Neuron (in vitro differentiated cells): ENCODE data around the gene ARHGEF4.

Experiments used
- H2AFZ ChIP-seq: one replicate; pipeline ENCODE4 v1.6.1; 2013; ENCODE audit warnings: low read depth, mild to moderate bottlenecking, inconsistent platforms, low read length, moderate library complexity
- H3K27me3 ChIP-seq: one replicate; pipeline ENCODE4 v1.6.1; 2013; ENCODE audit warnings: low read length; ENCODE audit not compliant: insufficient read depth
- H3K36me3 ChIP-seq: one replicate; pipeline ENCODE4 v1.6.1; 2013; ENCODE audit warnings: low read length; ENCODE audit not compliant: insufficient read depth
- H3K4me1 ChIP-seq: one replicate; pipeline ENCODE4 v1.6.1; 2013; ENCODE audit warnings: low read length; ENCODE audit not compliant: insufficient read depth
- H3K4me3 ChIP-seq: 2 replicates; pipeline ENCODE4 v1.5.1; 2013; ENCODE audit warnings: mild to moderate bottlenecking, low read length, moderate library complexity
- H3K9me3 ChIP-seq: one replicate; pipeline ENCODE4 v1.6.1; 2013; ENCODE audit warnings: low read length

Gene ARHGEF4

DNA sequence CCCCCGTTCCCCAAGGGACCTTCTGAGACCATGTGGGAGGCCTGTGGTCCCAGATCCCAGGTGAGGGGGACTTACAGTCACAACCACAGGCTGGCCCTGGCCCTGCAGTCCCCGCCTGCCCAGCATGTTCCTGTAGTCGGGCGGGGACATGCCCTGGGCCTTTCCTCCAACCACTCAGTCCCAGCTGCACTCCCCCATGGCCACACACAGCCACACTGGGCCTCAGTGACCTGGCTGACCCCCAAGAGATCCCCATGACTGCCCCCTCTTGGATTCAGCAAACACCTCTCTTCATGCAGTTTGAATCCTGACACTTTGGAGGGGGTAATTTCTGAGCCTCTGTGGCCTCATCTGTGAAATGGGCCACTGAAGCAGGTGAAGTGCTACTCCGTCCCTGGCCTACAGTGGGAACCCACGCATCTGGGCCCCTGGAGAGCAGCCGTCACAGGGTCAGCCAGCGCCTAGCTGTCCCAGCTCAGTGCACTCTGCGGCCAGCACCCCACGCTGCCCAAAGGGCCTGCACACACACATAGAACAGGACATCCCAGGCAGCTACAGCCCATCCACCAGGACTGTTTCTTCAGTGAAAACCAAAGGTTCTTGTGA, 12.7 kb upstream of the ARHGEF4 start:
- H3K4me3 ChIP-seq = no peak overlapping the region
- H2AFZ ChIP-seq = no peak overlapping the region
- peaks cover 37% of the 10 kb centered on the region for H3K4me1 ChIP-seq
- H3K36me3 ChIP-seq = no peaks in the 10 kb centered on the region
- no peaks in the 10 kb centered on the region for H3K27me3 ChIP-seq
- no peaks in the 10 kb centered on the region for H3K9me3 ChIP-seq

DNA sequence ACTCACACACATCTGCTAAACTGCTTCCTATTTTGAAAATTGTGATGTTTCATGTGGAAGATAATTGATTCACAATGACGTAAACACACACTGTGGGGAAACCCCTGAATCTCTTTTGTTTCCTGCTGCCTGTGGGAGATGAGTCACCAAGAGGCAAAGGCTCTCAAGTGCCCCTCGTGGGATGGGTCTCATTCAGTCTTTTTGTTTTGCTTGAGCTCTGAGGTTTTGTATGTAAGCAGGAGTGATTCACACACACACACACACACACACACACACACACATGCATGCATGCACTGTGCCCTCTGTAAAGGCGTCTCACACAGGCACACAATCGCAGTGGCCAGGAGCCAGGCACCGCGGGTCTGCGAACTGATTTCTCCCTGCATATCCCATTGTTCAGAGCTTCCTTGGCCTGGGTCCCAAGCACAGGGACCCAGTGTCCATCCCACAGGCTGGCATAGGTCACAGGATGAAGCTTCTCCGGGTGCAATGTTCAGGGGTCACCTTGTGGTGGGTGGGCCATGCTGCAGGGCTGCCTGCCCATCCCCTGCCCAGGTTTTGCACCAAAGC, 12.1 kb upstream of the ARHGEF4 start:
- Histone ChIP-seq H2AFZ (no peak overlapping the region), H3K9me3 (no peaks in the 10 kb centered on the region), H3K36me3 (no peaks in the 10 kb centered on the region), H3K4me1 (peaks cover 37% of the 10 kb centered on the region), H3K27me3 (no peaks in the 10 kb centered on the region), H3K4me3 (no peak overlapping the region)

DNA sequence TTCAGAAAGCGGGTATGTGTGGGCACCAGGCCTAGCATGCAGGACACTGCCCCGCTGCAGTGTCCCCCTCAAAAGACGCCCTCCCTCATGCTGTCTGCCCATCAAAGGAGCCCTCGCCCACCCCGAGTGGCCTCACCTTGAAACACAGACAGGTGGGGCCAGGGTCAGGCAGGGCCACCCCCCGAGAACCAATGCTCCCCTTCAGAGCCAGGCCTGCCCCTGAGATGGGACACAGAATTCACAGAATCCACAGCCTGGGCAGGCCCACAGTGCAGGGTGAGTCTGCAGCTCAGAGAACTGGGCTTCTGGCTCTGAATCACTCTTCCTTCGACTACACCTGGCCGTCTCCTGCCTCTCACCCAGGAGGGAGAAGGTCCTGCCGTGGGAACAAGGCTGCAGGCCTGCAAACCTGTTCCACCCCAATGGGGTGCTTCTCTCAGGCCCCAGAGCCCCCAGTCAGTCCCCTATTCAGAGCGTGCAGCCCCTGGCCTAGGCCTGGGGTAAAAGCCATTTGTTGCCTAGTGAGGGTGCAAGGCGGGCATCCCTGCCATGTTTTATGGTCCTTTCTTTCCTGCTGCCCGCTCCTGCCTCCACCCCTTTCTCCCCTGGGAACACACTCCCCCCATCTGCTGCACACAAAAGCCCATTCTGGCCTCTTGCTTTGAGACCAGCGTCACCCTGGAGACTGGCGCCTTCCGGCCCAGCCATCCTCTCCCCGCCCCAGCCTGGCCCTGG, 11.3 kb upstream of the ARHGEF4 start:
- peaks cover 37% of the 10 kb centered on the region for H3K4me1 ChIP-seq
- H3K9me3 ChIP-seq = no peaks in the 10 kb centered on the region
- no peaks in the 10 kb centered on the region for H3K36me3 ChIP-seq

DNA sequence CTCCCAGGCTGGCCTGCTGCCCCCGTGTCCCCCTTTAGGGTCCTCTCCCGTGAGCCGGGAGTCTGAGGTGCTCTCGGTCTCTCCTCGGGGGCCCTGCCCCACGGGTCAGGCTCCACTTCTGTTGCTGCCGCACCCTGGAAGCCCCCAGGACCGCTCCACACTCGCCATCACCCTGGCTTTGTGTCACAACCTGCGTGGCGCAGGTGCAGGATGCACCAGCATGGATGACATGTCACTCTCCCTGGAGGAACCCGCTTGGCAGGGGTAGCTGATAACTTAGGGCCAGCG, 10.8 kb upstream of the ARHGEF4 start:
- Histone ChIP-seq H3K27me3 (no peaks in the 10 kb centered on the region), H3K4me1 (peaks cover 37% of the 10 kb centered on the region), H3K36me3 (no peaks in the 10 kb centered on the region), H2AFZ (no peak overlapping the region), H3K4me3 (no peak overlapping the region), H3K9me3 (no peaks in the 10 kb centered on the region)

More for the DNA sequence above, 11.3 kb upstream of the ARHGEF4 start:
- Histone ChIP-seq H3K27me3 (no peaks in the 10 kb centered on the region), H2AFZ (no peak overlapping the region), H3K4me3 (no peak overlapping the region)

DNA sequence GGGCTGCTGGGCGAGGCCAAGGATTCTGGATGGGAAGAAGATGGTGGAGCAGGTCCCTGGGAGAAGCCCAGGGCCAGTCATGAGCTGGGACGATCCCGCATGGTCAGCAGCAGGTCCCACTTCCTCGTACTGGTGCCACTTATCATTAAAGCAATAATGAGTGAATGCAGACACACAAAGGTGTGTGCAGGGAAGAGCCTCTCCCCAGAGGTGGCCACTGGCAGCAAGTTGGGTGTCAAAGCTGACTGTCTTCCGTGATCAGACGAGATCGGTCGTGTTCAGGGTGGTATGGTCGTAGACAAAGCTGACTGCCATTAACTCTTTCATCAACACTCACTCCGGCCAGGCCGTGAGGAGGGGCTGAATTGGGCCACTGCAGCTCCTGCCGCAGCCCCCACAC, 10.3 kb upstream of the ARHGEF4 start:
- H2AFZ ChIP-seq = no peak overlapping the region
- H3K9me3 ChIP-seq = no peaks in the 10 kb centered on the region
- no peak overlapping the region for H3K4me3 ChIP-seq
- peaks cover 37% of the 10 kb centered on the region for H3K4me1 ChIP-seq
- H3K36me3 ChIP-seq = no peaks in the 10 kb centered on the region
- H3K27me3 ChIP-seq = no peaks in the 10 kb centered on the region

DNA sequence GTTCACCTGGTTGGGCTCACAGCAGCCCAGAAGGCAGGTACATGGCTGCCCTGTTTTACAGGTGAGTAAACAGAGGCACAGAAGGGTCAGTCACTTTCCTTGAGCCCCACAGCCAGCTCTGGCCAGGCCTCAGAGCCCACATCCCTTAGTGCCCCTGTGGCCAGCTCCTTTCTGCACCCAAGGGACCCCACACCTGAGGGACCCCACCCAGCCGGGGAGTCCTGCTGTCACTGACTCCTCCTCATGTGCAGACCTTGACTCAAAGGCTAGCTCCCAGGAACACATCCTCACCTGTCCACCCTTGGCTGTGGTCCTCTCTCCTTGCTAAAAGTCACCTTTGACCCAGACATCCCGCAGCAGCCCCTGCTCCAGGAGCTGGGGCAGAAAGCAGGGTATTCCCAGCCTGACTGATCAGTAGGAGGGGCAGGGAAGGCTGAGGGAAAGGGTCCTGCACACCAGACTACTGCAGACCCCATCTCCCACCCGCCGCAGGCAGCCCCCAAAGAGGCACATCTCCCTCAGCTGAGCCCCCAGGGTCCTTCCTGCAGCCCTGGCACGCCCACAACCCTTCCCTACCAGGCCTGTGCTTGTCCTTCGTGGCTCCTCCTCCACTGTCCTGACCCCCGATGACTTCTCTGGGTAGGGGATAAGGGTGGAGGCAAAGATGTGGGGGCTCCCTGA, 9.8 kb upstream of the ARHGEF4 start:
- H3K27me3 ChIP-seq = no peaks in the 10 kb centered on the region
- peaks cover 37% of the 10 kb centered on the region for H3K4me1 ChIP-seq
- no peak overlapping the region for H3K4me3 ChIP-seq
- no peaks in the 10 kb centered on the region for H3K9me3 ChIP-seq
- no peak overlapping the region for H2AFZ ChIP-seq
- H3K36me3 ChIP-seq = no peaks in the 10 kb centered on the region

DNA sequence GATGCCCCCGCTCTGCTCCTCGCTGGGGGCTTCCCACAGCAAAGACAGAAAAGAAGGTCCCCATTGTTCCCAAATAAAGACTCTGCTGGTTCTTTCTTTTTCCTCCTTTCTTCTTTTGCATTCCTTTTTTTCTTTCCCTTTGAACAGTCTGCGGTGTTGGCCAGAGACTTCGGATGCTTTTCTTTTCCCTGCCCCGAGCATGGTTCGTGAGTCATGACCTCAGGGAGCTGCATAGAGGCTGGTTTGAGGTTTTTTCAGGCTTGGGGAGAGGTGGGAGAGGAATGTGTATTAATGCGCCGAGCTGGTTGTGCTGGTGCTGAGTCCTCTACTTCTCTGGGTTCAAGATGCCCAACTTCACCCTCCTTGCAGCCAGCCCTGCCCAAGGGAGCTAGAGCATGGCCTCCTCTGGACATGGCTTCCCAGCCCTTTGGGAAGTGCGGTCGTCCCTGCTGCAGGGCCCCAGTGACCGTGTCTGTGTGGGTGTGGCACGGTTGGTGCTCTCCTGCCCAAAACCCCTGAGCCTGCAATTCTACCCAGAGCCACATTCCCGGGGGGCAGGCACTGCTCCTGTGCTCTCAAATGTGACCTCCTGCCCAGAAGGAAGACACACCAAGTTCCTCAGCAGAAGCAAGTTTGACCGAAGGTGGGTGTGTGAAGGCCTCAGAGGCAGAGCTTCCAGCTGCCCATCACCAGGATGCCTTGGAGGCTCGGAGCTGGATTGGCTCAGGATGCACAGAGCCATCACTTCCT, 9.0 kb upstream of the ARHGEF4 start:
- Histone ChIP-seq H3K4me1 (peaks cover 37% of the 10 kb centered on the region), H3K9me3 (no peaks in the 10 kb centered on the region), H3K36me3 (no peaks in the 10 kb centered on the region), H3K4me3 (no peak overlapping the region), H3K27me3 (no peaks in the 10 kb centered on the region), H2AFZ (no peak overlapping the region)

DNA sequence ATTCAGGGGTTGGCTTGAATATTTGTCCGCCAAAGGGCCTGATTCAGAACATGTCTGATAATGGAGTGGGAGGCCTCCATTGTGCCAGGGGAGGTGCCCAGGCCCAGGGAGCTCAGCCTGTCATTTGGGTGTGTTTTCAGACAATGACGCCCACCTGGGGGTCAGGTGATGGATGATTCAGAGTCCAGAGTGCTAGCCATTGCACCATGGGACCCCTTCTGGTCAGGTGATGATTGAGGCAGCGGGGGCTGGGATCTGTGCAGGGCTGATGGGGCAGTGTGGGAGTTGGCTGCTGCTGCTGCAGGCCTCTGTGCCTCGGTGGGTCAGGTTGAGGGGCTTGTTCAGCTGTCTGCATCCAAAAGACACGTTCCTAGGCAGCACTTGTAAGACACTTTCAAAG, 8.3 kb upstream of the ARHGEF4 start:
- Histone ChIP-seq H3K9me3 (no peaks in the 10 kb centered on the region), H3K36me3 (no peaks in the 10 kb centered on the region), H2AFZ (no peak overlapping the region), H3K4me3 (no peak overlapping the region), H3K27me3 (no peaks in the 10 kb centered on the region), H3K4me1 (peaks cover 37% of the 10 kb centered on the region)

DNA sequence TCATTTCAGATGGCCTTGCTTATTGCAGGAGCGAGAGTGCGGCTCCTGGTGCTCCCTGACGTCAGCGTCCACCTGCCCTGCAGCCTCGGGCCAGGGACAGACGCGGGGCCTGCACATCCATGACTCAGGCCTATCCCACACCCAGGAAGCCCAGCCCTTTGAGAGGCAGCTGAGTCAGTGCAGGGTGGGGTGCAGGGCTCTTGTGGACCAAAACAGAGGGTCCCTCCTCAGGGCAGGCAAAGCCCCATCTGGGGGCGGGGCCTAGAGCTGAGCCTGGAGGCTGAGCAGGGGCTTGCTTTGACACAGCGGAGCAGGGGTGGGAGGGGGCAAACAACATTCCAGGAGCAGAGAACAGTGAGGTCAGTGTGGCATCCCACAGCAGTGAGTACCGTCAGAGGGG, 7.7 kb upstream of the ARHGEF4 start:
- Histone ChIP-seq H2AFZ (no peak overlapping the region), H3K4me3 (no peak overlapping the region), H3K9me3 (no peaks in the 10 kb centered on the region), H3K4me1 (peaks cover 36% of the 10 kb centered on the region), H3K27me3 (peaks cover 1% of the 10 kb centered on the region), H3K36me3 (no peaks in the 10 kb centered on the region)

DNA sequence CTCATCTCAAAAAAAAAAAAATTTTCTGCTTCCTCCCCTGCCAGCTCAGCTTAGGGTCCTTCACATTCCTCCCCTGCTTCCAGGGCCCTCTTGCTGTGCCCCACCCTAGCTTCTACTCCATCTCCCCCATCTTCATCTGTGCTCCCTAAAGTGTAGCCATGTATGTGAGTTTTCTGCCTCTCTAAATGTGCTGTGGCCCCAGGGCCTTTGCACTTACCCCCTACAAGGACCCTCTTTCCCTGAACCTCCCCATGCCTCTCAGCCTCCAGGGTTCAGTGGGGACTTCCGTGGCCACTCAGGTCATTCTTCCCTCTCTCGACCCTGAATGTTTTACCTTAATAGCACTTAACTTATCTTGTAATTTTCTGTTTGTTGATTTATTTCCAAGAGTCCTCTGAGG, 6.2 kb upstream of the ARHGEF4 start:
- Histone ChIP-seq H2AFZ (no peak overlapping the region), H3K27me3 (peaks cover 17% of the 10 kb centered on the region), H3K36me3 (no peaks in the 10 kb centered on the region), H3K4me1 (peaks cover 21% of the 10 kb centered on the region), H3K4me3 (no peak overlapping the region), H3K9me3 (no peaks in the 10 kb centered on the region)

DNA sequence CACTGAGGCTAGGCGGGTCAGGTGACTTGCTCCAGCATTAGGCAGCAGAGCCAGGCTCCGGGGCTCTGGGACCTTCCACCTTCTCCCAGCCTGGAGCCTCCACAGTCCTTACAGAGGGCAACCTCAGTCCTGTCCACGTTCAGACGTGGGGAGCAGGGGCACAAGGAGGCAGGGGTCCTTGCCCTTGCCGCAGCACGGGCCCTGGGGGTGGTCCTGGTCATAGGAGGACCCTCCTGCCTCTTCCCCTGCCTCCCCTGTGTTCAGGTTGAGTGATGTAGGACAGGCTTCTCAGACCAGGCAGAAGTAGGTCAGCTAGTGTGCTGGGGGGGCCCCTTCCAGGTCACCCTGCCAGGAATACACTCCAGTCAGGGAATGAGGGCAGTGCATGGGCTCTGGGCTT, 5.4 kb upstream of the ARHGEF4 start:
- Histone ChIP-seq H3K27me3 (peaks cover 24% of the 10 kb centered on the region), H3K36me3 (no peaks in the 10 kb centered on the region), H3K4me3 (no peak overlapping the region), H3K9me3 (no peaks in the 10 kb centered on the region), H3K4me1 (peaks cover 16% of the 10 kb centered on the region), H2AFZ (no peak overlapping the region)

DNA sequence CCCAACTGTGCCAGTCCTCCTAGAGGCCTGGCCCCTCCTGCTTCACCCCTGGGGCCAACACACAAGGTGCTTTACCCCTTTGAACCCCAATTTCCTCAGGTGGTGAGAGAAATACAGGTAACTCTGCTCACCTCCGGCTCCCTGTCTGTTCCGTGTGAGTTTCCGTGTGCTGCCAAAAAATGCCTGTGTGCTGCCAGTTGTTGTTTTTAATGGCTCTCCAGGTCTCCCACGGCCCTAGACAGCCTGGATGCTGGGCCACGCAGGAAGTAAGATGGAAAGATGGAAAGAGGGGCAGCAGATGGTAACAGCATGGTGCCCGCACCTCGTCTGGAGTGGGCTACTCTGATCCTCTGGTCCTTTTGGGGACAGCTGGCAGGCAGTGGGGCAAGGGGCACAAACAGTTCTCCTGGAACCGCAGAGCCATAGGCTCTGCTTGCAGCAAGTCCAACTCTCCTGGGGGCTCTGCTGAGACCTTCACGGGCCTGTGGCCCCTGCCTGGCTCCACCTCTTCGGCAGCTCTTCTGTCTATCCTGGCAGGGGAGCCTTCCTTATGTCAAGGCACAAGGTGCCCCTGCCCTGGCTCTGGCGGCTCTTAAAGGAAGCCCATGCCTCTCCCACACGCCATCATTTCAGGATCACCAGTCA, 4.3 kb upstream of the ARHGEF4 start:
- Histone ChIP-seq H3K9me3 (no peaks in the 10 kb centered on the region), H3K4me1 (peaks cover 6% of the 10 kb centered on the region), H3K36me3 (no peaks in the 10 kb centered on the region), H3K27me3 (peaks cover 34% of the 10 kb centered on the region), H2AFZ (no peak overlapping the region), H3K4me3 (no peak overlapping the region)
